ENCODE results near the gene LHPP. TPM values are rescaled to one million over a fixed set of nuclear protein-coding genes. Genes with fewer than 3 reads are reported as not detected.

Gene LHPP
- total RNA-seq, 1 experiment from 2014 or later: 8.2 TPM

- DNase-seq (ENCODE audit: low spot score): no peak
Observed at GRCh38 chr10:124592736-124593430, 131.3 kb downstream of the LHPP start.

- DNase-seq (ENCODE audit: low spot score): no peak
Observed at GRCh38 chr10:124593431-124593985, 131.9 kb downstream of the LHPP start.

- DNase-seq (ENCODE audit: low spot score): no peak
Observed at GRCh38 chr10:124594240-124594639, 132.6 kb downstream of the LHPP start.

DNA sequence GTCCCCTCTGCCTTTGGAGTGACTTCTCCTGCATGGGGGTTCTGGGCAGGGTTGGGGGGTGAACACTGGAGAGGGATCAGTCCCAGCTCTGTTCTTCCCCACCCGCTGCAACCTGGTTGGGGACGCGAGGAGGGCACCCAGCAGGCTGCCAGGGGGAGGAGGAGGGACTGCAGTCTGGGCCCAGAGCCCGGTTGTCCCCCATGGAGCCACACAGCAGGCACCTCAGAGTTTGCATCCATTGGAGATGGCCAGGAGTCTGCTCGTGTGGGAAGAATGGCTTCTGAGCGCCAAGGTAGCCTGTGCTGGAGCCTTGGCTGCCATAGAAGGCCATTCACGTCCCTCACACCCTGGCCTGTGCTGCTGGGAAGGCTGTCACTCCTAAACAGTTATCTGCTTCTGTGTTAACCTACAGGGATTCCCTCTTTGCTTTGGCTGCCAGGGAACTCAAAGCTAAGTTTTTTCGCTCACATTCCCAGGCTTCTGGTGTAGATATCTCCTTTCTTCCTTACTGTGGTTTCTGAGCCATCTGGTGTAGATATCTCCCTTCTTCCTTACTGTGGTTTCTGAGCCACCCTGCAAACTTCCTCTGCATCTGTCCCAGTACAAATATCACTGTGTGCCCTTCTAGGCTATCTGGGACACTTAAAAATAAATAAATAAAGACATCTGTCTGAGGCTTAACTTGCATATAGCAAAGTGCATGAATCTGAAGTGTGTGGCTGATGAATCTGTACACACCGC is 133.7 kb downstream of the LHPP start:
- no peak for DNase-seq (ENCODE audit: low spot score)

GRCh38 chr10:124596116-124596785 is 134.6 kb downstream of the LHPP start:
- no peak for DNase-seq (ENCODE audit: low spot score)

DNA sequence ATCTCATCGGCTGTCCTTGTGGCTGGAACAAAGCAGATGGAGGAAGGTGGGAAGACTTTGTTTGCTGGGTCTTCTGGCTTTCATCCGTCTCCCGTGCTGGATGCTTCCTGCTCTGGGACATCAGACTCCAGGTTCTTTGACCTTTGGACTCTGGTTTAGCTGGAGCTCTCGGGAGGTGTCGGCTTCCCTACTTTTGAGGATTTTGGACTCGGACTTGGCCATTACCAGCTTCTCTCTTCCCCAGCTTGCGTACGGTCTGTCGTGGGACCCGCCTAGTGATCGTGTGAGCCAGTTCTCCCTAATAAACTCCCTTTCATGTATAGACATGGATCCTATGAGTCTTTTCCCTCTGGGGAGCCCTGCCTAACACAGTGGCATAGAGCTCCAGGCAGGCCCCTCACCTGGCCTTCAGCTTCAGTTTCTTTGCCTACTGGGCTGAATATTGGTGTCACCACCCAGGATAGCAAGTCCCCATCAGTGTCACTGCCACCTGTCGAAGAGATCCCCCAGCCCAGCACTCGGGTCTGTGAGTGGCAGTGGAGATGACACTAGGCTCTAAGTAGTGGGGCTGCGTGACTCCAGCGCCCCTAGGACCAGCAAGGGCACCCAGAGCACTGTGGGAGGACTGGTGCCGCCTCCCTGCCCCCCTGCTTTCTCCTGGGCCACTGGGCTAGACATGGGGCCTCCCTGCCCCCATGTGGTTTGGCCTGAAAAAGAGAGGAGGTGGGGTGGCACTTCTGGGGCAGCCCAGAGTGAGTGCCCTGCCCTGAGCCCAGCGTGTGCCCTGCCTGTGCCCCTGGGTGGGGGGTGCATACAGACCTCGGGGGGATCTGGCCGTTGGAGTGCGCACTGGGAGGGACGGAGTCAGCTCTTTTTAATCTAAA is 135.6 kb downstream of the LHPP start:
- DNase-seq (ENCODE audit: low spot score): no peak

GRCh38 chr10:124597846-124598165 is 136.2 kb downstream of the LHPP start:
- DNase-seq (ENCODE audit: low spot score): no peak

DNA sequence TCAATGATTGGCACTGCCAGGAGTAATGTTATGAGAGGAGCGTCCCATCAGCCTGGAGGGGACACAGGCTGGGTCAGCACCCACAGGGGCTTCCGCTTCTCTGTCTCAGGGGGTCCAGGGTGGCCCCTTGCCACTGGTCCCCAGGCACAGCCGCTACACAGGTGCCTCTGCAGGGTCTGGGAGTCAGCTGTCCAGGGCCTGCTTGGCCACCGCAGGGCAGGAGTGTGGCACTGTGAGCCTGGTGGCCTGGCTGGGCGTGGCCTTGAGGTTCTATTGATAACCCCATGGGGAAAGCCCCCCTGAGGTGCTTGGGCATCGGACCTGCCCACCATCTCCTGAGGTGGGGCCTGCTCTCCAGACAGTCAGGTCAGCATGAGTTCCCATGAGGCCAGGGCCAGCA is 136.6 kb downstream of the LHPP start:
- no peak for DNase-seq (ENCODE audit: low spot score)

- DNase-seq (ENCODE audit: low spot score): no peak
Observed at GRCh38 chr10:124598773-124599587, 137.4 kb downstream of the LHPP start.

- no peak for DNase-seq (ENCODE audit: low spot score)
Observed at GRCh38 chr10:124599588-124600050, 138.0 kb downstream of the LHPP start.

DNA sequence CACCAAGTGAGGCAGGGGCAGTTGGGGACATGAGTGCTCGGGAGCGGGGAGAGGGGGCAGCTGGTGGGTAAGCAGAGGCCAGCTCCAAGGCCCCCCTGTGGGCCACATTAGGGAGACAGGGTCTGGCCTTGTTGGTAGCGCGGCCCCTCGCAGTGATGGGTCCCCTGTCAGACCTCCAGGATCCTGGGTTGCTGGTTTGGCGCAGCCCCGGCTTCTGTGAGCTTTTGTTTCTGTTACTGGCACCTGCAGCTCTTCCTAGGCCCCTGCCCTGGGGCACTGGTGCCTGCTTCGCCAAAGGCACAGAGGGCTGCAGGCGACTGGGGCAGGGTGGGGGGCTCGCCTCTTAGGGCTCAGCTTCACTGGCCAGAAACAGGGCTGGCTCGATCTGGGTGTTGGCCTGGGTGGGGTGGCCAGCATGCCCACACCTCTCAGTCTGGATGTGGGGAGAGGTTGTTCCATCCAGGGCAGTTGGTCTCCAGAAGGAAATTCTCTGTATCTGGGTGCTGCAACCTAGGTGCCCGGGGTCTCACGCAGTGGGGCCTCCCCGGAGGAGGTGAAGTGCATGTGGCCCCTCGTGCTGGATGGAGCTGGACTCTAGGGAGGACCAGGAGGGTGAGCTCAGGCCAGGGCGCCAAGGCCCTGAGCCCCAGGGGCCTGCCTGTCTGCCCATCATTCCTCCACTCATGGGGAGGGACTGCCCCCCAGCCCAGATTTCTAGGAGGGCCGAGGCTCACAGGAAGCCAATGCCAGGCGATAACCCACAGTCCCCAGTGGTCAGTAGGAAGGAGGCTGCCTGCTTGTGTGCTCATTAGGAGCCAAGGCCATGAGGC is 138.6 kb downstream of the LHPP start:
- no peak for DNase-seq (ENCODE audit: low spot score)

DNA sequence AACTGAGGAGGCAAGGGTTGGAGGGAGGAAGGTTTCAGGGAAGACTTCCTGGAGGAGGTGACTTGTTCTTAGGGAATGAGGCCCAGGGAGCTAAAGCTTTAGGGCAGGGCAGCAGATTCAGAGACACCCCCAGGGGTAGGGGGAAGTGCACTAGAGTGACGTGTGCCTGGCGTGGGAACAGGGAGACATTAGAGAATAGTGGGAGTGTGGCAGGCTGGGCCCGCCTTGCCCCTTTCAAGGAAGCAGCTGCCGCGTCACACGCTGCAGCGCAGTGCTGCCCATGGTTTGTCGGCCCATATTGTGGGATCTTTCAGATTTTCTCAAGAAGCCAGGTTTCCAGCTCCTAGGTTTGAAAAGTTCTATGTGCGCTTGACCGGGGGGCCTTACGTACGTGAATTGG is 139.4 kb downstream of the LHPP start:
- DNase-seq (ENCODE audit: low spot score): no peak

DNA sequence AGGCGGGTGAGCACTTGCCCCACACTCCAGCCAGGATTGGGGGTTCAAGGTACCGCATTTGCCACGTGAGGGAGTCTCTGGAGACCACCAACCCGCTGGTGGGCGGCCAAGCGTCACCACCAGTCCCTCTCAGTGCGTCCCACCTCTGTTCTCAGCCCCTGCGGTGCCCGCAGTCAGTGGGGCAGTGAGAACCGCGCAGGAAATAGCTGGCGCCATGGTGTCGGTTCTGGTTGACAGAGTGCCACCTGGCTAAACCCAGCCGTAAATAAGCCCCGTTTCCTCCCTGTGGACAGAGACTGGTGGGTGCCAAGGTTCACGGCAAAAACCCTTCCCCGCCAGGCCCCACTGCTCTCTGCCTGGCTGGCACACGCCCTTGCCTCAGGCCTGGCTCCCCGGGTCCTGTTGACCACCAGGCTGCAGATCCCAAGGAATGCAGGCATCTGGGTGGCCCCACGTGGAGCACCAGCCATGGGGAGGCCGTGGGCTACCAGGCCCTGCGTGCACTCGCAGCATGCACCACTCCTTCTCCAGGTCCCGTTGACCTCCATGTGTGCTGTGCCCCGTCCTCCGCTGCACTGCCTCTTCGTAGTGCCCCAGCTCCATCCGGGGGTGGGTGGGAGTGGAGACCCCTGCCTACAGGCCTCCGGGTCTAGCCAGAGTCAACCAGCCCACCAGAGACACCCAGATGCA is 140.0 kb downstream of the LHPP start:
- DNase-seq (ENCODE audit: low spot score): no peak

DNA sequence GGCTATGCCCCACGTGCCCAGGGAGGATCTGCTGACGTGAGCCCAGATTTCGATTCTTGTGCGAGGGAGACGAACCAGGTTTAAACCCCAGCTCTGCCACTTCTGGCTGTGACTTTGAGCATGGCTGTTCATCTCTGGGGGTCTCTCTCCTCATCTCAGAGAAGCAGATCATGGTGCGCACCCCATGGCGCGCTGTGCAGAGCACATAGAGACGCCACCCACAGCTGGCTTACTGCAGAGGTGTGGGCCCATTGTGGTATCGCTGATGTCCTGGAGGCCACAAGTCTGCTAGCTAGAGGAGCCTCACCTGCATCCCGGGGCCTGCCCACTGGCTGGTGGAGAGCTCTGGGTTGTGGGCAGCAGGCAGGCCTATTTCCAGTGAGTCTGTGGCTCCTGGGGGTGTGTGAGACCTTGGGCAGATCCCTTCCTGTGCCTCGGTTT is 140.5 kb downstream of the LHPP start:
- DNase-seq (ENCODE audit: low spot score): no peak

- DNase-seq (ENCODE audit: low spot score): no peak
Observed at GRCh38 chr10:124602646-124603365, 141.2 kb downstream of the LHPP start.

- DNase-seq (ENCODE audit: low spot score): no peak
Observed at GRCh38 chr10:124603376-124604213, 142.0 kb downstream of the LHPP start.

DNA sequence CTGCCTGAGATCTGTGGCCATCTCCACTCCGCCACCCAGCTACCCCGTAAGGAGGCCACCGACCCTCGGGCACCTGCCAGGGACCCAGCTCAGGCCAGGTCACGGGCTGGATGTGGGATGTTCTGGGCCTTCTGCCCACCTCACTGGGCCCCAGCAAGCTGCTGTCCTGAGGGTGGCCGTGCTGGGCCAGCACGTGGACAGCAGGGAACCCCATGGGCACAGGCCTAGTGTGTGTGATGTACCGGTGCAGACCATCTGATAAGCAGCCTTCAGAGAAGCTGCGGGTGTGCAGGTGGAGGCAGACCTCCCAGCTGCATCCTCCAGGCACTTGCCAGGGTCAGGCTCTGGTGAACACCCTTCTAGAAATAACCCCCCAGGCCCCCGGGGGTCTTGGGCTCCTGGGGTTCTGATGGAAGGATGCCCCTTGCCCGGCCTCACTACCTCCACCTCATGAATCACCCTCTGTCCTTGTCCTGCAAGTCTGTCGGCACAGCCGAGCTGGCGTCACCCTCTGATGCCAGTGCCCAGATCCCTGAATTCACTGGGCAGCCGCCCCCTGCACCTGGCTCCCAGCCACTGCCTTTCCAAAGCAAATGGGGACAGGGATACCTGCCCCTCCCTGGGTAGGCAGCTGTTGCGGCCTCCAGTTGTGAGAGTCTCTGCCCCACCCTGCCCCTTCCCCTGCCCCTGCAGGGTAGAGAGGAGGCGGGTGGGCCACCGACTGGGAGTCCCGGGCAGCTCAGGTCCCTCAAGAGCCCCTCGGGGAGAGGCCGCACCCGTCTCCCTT is 142.8 kb downstream of the LHPP start:
- DNase-seq (ENCODE audit: low spot score): no peak
